Right lobe of liver (tissue), 4 donors: ENCODE results near the gene PLEKHG4B.

Experiments
- CTCF ChIP-seq, 4 donors: fragments of 200-600 bp in 3 of 4; fragments of 450-650 bp in 1 of 4; IDR thresholded peaks; one replicate each; pipeline versions ENCODE4 v1.5.1 to v1.8.0; 2016 to 2022; ENCODE audit warnings: antibody characterized with exemption in 4 of 4, mild to moderate bottlenecking in 2 of 4
- POLR2A ChIP-seq: fragments of 450-650 bp; IDR thresholded peaks from one replicate; pipeline ENCODE4 v1.6.1; 2017; ENCODE audit warnings: antibody characterized with exemption, mild to moderate bottlenecking
- donor health status: DM: no; HTN: no; CAD: no.
- donor health status: DM: no; HTN: no; CAD: no.
- donor health status: DM: no; HTN: yes; CAD: no.

GRCh38 chr5:156411-157072 lies 64.6 kb downstream of the PLEKHG4B start:
- TF ChIP-seq CTCF (IDR thresholded peaks at IDR 0.05) (no peak), POLR2A (no peak)
